ENCODE data around the gene RARG. TPM values are rescaled to one million over a fixed set of nuclear protein-coding genes. Genes with fewer than 3 reads are reported as not detected.
A peak's percentile ranks its signal among the peaks of the same experiment; 100 is the strongest.

The RARG gene
- total and polyA plus RNA-seq, 2 of the 8 experiments (the other 6 are each of a cell fraction or from before 2014, with no cell fraction given), result 68.6 to 68.9 TPM

DNA sequence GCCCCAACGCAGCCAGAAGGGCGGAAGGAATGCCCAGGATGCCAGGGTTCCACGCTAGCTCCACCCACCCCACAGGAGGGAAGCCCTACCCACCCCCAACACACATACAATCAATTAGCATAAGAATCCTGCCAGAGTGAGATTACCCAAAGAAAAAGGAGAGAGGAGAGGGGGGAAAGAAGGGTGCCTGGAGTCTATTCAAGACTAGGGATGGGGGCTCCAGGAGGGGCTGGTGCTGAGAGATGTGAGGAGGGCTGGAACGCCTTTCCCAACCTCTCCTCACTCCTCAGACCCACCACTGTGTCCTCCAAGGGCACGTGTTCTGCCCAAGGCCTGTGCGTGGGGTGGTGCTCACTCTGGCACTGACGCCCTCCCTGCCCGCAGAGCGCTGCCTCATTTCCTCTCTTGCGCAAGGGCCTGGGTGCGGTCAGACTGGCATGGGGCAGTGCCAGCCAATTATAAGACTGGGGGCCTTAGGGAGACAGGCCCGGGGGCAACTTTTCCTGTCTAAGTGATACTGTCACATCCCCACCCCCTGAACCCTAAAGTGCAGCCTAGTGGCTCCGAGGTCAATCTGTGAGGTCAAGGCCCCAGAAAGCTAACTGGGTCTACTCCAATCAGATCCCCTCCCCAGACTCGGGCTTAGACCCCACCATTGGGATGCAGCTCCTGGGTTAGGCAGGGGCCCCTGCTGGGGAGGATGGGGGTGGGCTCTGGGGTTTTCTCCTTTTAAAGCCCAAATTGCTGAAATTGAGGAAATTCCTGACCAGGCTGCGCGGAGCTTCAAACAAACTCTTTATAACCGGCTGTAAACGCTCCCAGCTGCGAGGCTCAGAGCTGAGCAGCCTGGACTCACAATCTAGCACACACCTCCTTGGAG is 14.7 kb downstream of the RARG start (continued):
- peak; percentile 35 to 38; a peak in 2 of 4 replicates for TF ChIP-seq SIN3A (conservative IDR thresholded peaks at IDR 0.05 in 1 of 2, IDR thresholded peaks at IDR 0.05 in 1 of 2; ENCODE audit: low read depth in 1 of 2, low read length in 2 of 2)
- no peak for TF ChIP-seq MAFK (IDR thresholded peaks at IDR 0.05; ENCODE audit: low read depth, low read length)
- peak; percentile 47; the same call in 1 of the 2 replicates for TF ChIP-seq KDM1A (IDR thresholded peaks at IDR 0.05; ENCODE audit: borderline replicate concordance, low read length)
- TF ChIP-seq, protein P1, sequence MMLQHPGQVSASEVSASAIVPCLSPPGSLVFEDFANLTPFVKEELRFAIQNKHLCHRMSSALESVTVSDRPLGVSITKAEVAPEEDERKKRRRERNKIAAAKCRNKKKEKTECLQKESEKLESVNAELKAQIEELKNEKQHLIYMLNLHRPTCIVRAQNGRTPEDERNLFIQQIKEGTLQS (IDR thresholded peaks at IDR 0.05; ENCODE audit: insufficient read depth, low read depth, low read length), result no peak
- TF ChIP-seq RNF2 (IDR thresholded peaks at IDR 0.05; ENCODE audit: borderline replicate concordance, low read depth, low read length, missing control alignments, poor library complexity, severe bottlenecking), result no peak
- no peak for TF ChIP-seq BRCA1 (IDR thresholded peaks at IDR 0.05; ENCODE audit: low read depth, low read length)
- no peak for TF ChIP-seq CHD1 (IDR thresholded peaks at IDR 0.05; ENCODE audit: low read depth, low read length)
- no peak for TF ChIP-seq CTBP2 (IDR thresholded peaks at IDR 0.05; ENCODE audit: borderline replicate concordance, insufficient read depth, insufficient read length, low read length)
- TF ChIP-seq NANOG (IDR thresholded peaks at IDR 0.05; ENCODE audit: insufficient read depth, low read depth, low read length, poor library complexity, severe bottlenecking), result no peak
- TF ChIP-seq KDM5A (IDR thresholded peaks at IDR 0.05; ENCODE audit: low read length), result no peak
- peak; percentile 84; the same call in 1 of the 2 replicates for TF ChIP-seq SP1 (IDR thresholded peaks at IDR 0.05; ENCODE audit: low read depth, low read length)
- no peak for TF ChIP-seq CBX8 (IDR thresholded peaks at IDR 0.05; ENCODE audit: borderline replicate concordance, low read depth, low read length)
- no peak for TF ChIP-seq SUZ12 (IDR thresholded peaks at IDR 0.05; ENCODE audit: low read length)
- no peak for TF ChIP-seq CHD2 (IDR thresholded peaks at IDR 0.05; ENCODE audit: low read length)
